Measurements from ENCODE around the gene TBXT. TPM values are rescaled to one million over a fixed set of nuclear protein-coding genes. Genes with fewer than 3 reads are reported as not detected.

The TBXT gene
- total RNA-seq, 1 donor from 2014 or later: 44.8 TPM

DNA sequence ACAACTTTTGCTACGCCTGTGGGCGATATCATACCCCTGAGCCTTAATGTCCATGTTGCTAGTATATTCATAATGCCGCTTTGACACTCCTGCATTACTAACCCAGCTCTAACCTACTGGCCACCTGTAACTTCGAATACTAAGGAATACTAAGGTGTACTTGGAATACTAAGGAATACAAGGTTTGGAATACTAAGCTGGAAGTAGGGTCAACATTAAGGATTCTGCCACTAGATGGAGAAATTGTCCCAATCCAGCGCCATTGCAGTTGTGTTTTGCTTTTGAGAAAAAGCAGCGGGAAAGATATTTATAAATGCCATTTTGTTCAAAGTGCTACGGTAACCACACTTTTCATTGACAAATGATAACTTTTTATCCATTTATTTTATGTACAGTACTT, 10.7 kb downstream of the TBXT start:
- peaks cover 7% of the 10 kb centered on the region for H3K27me3 Mint-ChIP-seq (ENCODE audit: unreplicated experiment)
- no peak overlapping the region for H3K27ac Mint-ChIP-seq (ENCODE audit: unreplicated experiment)
- no peak for DNase-seq (ENCODE audit: low spot score)
- H3K4me3 Mint-ChIP-seq (ENCODE audit: unreplicated experiment): no peak overlapping the region
- H3K9me3 Mint-ChIP-seq (ENCODE audit: unreplicated experiment): no peaks in the 10 kb centered on the region
- peaks cover 12% of the 10 kb centered on the region for H3K36me3 Mint-ChIP-seq (ENCODE audit: low read depth, unreplicated experiment)
- TF ChIP-seq, protein P1, sequence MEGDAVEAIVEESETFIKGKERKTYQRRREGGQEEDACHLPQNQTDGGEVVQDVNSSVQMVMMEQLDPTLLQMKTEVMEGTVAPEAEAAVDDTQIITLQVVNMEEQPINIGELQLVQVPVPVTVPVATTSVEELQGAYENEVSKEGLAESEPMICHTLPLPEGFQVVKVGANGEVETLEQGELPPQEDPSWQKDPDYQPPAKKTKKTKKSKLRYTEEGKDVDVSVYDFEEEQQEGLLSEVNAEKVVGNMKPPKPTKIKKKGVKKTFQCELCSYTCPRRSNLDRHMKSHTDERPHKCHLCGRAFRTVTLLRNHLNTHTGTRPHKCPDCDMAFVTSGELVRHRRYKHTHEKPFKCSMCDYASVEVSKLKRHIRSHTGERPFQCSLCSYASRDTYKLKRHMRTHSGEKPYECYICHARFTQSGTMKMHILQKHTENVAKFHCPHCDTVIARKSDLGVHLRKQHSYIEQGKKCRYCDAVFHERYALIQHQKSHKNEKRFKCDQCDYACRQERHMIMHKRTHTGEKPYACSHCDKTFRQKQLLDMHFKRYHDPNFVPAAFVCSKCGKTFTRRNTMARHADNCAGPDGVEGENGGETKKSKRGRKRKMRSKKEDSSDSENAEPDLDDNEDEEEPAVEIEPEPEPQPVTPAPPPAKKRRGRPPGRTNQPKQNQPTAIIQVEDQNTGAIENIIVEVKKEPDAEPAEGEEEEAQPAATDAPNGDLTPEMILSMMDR (IDR thresholded peaks at IDR 0.05; ENCODE audit: unreplicated experiment): no peak
- no peaks in the 10 kb centered on the region for H3K4me1 Mint-ChIP-seq (ENCODE audit: unreplicated experiment)

DNA sequence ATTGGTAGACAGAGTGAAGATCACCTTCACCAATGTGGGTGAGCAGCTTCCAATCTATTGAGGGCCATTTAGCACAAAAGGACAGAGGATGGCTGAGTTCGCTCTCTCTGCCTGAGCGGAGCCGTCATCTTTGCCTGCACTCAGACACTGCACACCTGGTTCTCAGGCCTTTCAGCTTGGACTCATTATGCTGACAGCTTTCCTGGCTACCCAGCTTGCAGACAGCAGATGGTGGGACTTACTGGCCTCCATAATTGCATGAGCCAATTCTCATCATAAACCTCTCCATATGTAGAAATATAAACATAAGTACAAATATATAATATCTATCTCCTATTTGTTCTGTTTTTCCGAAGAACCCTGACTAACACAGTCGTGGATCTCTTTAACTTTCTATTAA, 13.7 kb downstream of the TBXT start:
- peaks cover under 1% of the 10 kb centered on the region for H3K36me3 Mint-ChIP-seq (ENCODE audit: low read depth, unreplicated experiment)
- H3K4me3 Mint-ChIP-seq (ENCODE audit: unreplicated experiment): no peak overlapping the region
- DNase-seq (ENCODE audit: low spot score): no peak
- H3K4me1 Mint-ChIP-seq (ENCODE audit: unreplicated experiment): no peaks in the 10 kb centered on the region
- H3K27ac Mint-ChIP-seq (ENCODE audit: unreplicated experiment): no peak overlapping the region
- H3K9me3 Mint-ChIP-seq (ENCODE audit: unreplicated experiment): peaks cover 6% of the 10 kb centered on the region
- TF ChIP-seq, protein P1 (IDR thresholded peaks at IDR 0.05; ENCODE audit: unreplicated experiment): no peak
- H3K27me3 Mint-ChIP-seq (ENCODE audit: unreplicated experiment): no peaks in the 10 kb centered on the region

- Mint-ChIP-seq H3K4me3 (ENCODE audit: unreplicated experiment) (no peak overlapping the region), H3K27me3 (ENCODE audit: unreplicated experiment) (no peaks in the 10 kb centered on the region), H3K27ac (ENCODE audit: unreplicated experiment) (no peak overlapping the region), H3K36me3 (ENCODE audit: low read depth, unreplicated experiment) (peaks cover 3% of the 10 kb centered on the region), H3K4me1 (ENCODE audit: unreplicated experiment) (no peaks in the 10 kb centered on the region), H3K9me3 (ENCODE audit: unreplicated experiment) (peaks cover 6% of the 10 kb centered on the region)
- DNase-seq (ENCODE audit: low spot score): no peak
- TF ChIP-seq, protein P1 (IDR thresholded peaks at IDR 0.05; ENCODE audit: unreplicated experiment): no peak
These were observed 15.0 kb downstream of the TBXT start for GRCh38 chr6:166152660-166153059.

DNA sequence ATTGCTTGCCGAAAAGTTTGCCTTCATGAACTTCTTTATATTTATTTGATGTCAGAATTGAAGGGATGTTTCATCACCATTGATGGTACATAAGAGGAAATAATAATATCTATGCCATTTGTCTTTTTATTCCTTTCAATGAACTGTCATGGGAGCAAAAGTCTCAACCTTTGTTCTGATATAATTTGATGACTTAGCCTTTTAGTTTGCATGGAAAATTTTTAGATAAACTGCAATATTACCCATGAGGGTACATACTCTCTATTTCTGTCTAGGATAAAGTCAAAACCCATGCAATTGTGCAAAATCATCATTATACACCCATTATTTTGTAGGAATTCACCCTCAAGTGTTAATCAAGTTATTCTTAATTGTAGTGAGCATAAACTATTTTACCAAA, 15.9 kb downstream of the TBXT start:
- Mint-ChIP-seq H3K27ac (ENCODE audit: unreplicated experiment) (no peak overlapping the region), H3K27me3 (ENCODE audit: unreplicated experiment) (no peaks in the 10 kb centered on the region), H3K9me3 (ENCODE audit: unreplicated experiment) (peaks cover 6% of the 10 kb centered on the region), H3K4me3 (ENCODE audit: unreplicated experiment) (no peak overlapping the region), H3K4me1 (ENCODE audit: unreplicated experiment) (no peaks in the 10 kb centered on the region), H3K36me3 (ENCODE audit: low read depth, unreplicated experiment) (peaks cover 3% of the 10 kb centered on the region)
- TF ChIP-seq, protein P1 (IDR thresholded peaks at IDR 0.05; ENCODE audit: unreplicated experiment): no peak
- no peak for DNase-seq (ENCODE audit: low spot score)

- Mint-ChIP-seq H3K27me3 (ENCODE audit: unreplicated experiment) (no peaks in the 10 kb centered on the region), H3K4me1 (ENCODE audit: unreplicated experiment) (no peaks in the 10 kb centered on the region), H3K27ac (ENCODE audit: unreplicated experiment) (no peak overlapping the region), H3K4me3 (ENCODE audit: unreplicated experiment) (no peak overlapping the region), H3K36me3 (ENCODE audit: low read depth, unreplicated experiment) (peaks cover 3% of the 10 kb centered on the region), H3K9me3 (ENCODE audit: unreplicated experiment) (peaks cover 6% of the 10 kb centered on the region)
- TF ChIP-seq, protein P1 (IDR thresholded peaks at IDR 0.05; ENCODE audit: unreplicated experiment): no peak
- no peak for DNase-seq (ENCODE audit: low spot score)
These were observed 21.9 kb downstream of the TBXT start for GRCh38 chr6:166145751-166146150.
